Endodermal cell (in vitro differentiated cells): Measurements from ENCODE around the gene CLOCK. TPM values are rescaled to one million over a fixed set of nuclear protein-coding genes. Genes with fewer than 3 reads are reported as not detected.

ENCODE experiments used
- DNase-seq: peaks from one replicate; pipeline ENCODE4 v3.0.0-alpha.2; 2017
- H3K27ac ChIP-seq: 2 replicates; pipeline ENCODE4 v1.5.1; 2013; ENCODE audit warnings: mild to moderate bottlenecking, low read depth, low read length, moderate library complexity
- H3K27me3 ChIP-seq: 2 replicates; pipeline ENCODE4 v1.6.1; 2013; ENCODE audit warnings: mild to moderate bottlenecking, low read length, moderate library complexity; ENCODE audit not compliant: insufficient read depth, control insufficient read depth, poor library complexity, severe bottlenecking
- H3K36me3 ChIP-seq: 2 replicates; pipeline ENCODE4 v1.7.0; 2013; ENCODE audit warnings: mild to moderate bottlenecking, low read length, moderate library complexity; ENCODE audit not compliant: control insufficient read depth, insufficient read depth
- H3K4me1 ChIP-seq: one replicate; pipeline ENCODE4 v1.7.0; 2013; ENCODE audit warnings: low read length; ENCODE audit not compliant: control insufficient read depth, insufficient read depth
- H3K4me3 ChIP-seq: 2 replicates; pipeline ENCODE4 v1.5.1; 2013; ENCODE audit warnings: mild to moderate bottlenecking, low read length, moderate library complexity
- H3K9ac ChIP-seq: 2 replicates; pipeline ENCODE4 v1.6.1; 2013; ENCODE audit warnings: mild to moderate bottlenecking, low read length, moderate library complexity; ENCODE audit not compliant: poor library complexity, severe bottlenecking; ENCODE audit errors: extremely low read depth
- H3K9me3 ChIP-seq: 2 replicates; pipeline ENCODE4 v1.6.1; 2013; ENCODE audit warnings: mild to moderate bottlenecking, low read length, moderate library complexity; ENCODE audit not compliant: control insufficient read depth
- H3K27ac Mint-ChIP-seq: 2 replicates; pipeline ENCODE4 v1.8.0; 2020; ENCODE audit warnings: mixed read lengths
- H3K27me3 Mint-ChIP-seq: 2 replicates; pipeline ENCODE4 v1.8.0; 2021; ENCODE audit warnings: mild to moderate bottlenecking, mixed read lengths; ENCODE audit not compliant: insufficient read depth
- H3K36me3 Mint-ChIP-seq: 2 replicates; pipeline ENCODE4 v1.8.0; 2020; ENCODE audit warnings: low read depth, mixed read lengths
- H3K4me1 Mint-ChIP-seq: 2 replicates; pipeline ENCODE4 v1.8.0; 2020; ENCODE audit warnings: mixed read lengths
- H3K4me3 Mint-ChIP-seq: 2 replicates; pipeline ENCODE4 v1.8.0; 2020; ENCODE audit warnings: mild to moderate bottlenecking, moderate library complexity, mixed read lengths
- H3K9me3 Mint-ChIP-seq: 2 replicates; pipeline ENCODE4 v1.8.0; 2020; ENCODE audit warnings: mild to moderate bottlenecking, mixed read lengths
- WGBS, 2 experiments: methylation state at CpG; one replicate each; pipeline versions ENCODE4 v1.1.5 to v1.1.7; 2013; ENCODE audit warnings: missing lambda C conversion rate in 2 of 2, mixed read lengths in 1 of 2; ENCODE audit not compliant: insufficient coverage in 1 of 2, insufficient read length in 1 of 2; 5-methylcytosine and 5-hydroxymethylcytosine counted together
- total RNA-seq, 2 donors: library from RNA; stranded (reverse); fragmentation: NEBNext Ultra II Directional in 1 of 2; extraction: Animal tissue kit (Norgen Biotek cat#: 25700) in 1 of 2; gene quantifications; 2 replicates in 1 of 2; 3 replicates in 1 of 2; pipeline ENCODE4 v1.2.1, GENCODE V29; 2021
- TF ChIP-seq, protein P1 (sequence below): fragments of 200-600 bp; sonication (generic); conservative IDR thresholded peaks from 2 replicates; pipeline ENCODE4 v1.5.0; 2021; ENCODE audit warnings: antibody characterized with exemption, mild to moderate bottlenecking

Gene CLOCK
- total RNA-seq, 2 donors from 2014 or later = 22.9 to 25.1 TPM

GRCh38 chr4:55518442-55518841 lies 28.3 kb downstream of the CLOCK start:
- peaks cover 18% of the 10 kb centered on the region for H3K9me3 Mint-ChIP-seq
- no peaks in the 10 kb centered on the region for H3K27me3 Mint-ChIP-seq
- peaks cover 10% of the 10 kb centered on the region for H3K4me1 Mint-ChIP-seq
- Histone ChIP-seq H3K36me3 (no peaks in the 10 kb centered on the region), H3K27me3 (no peaks in the 10 kb centered on the region), H3K9ac (no peak overlapping the region), H3K9me3 (peaks cover 19% of the 10 kb centered on the region), H3K4me1 (no peaks in the 10 kb centered on the region), H3K27ac (no peak overlapping the region), H3K4me3 (no peak overlapping the region)
- H3K4me3 Mint-ChIP-seq = no peak overlapping the region
- H3K27ac Mint-ChIP-seq = no peak overlapping the region
- no peak for DNase-seq
- TF ChIP-seq, protein P1, sequence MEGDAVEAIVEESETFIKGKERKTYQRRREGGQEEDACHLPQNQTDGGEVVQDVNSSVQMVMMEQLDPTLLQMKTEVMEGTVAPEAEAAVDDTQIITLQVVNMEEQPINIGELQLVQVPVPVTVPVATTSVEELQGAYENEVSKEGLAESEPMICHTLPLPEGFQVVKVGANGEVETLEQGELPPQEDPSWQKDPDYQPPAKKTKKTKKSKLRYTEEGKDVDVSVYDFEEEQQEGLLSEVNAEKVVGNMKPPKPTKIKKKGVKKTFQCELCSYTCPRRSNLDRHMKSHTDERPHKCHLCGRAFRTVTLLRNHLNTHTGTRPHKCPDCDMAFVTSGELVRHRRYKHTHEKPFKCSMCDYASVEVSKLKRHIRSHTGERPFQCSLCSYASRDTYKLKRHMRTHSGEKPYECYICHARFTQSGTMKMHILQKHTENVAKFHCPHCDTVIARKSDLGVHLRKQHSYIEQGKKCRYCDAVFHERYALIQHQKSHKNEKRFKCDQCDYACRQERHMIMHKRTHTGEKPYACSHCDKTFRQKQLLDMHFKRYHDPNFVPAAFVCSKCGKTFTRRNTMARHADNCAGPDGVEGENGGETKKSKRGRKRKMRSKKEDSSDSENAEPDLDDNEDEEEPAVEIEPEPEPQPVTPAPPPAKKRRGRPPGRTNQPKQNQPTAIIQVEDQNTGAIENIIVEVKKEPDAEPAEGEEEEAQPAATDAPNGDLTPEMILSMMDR = no peak
- peaks cover 18% of the 10 kb centered on the region for H3K36me3 Mint-ChIP-seq

DNA sequence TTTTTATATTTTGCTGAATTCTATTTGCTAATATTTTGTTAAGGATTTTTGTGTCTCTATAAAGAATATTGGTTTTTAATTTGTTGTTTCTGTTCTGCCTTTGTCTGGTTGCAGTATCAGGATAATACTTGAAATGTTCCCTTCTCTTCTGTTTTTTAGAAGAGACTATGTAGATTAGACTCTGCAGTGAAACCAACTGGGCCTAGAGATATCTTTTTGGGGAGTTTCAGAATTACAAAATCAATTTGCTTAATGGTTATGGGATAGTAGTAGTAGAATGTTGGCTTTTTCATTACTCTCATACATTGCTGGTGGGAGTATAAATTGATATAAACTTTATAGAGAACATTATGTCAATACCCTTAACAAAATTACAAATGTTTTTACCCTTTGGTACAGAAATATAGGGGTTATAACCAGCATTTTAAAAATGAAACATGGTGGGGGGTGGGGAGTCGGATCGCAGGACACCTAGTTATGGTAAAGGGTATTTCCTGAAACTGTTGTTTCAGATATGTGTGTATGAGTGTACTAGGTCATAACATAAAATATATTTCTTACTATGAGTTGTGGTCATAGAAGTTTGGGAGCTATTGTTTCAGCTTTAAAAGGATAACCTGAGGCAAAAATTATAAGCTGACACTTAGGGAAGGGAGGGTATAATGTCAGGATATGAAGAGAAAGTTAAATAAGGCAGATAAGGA lies 29.0 kb downstream of the CLOCK start:
- 100% methylated on average over 2 of the region's 2 CpGs; no CpG with 5 or more reads in 1 of the 2 experiments for WGBS, 2 experiments
- H3K4me3 Mint-ChIP-seq = no peak overlapping the region

GRCh38 chr4:55512922-55513571 lies 33.7 kb downstream of the CLOCK start:
- TF ChIP-seq, protein P1 = no peak
- Histone ChIP-seq H3K4me1 (no peaks in the 10 kb centered on the region), H3K27ac (no peak overlapping the region), H3K9ac (no peak overlapping the region), H3K9me3 (peaks cover 11% of the 10 kb centered on the region), H3K36me3 (peaks cover 7% of the 10 kb centered on the region), H3K4me3 (no peak overlapping the region), H3K27me3 (no peaks in the 10 kb centered on the region)
- 83 to 94% methylated on average over 1 of the region's 1 CpG for WGBS, 2 experiments
- peaks cover 8% of the 10 kb centered on the region for H3K4me1 Mint-ChIP-seq
- no peak overlapping the region for H3K4me3 Mint-ChIP-seq
- no peak for DNase-seq
- H3K27ac Mint-ChIP-seq = no peak overlapping the region
- peaks cover 6% of the 10 kb centered on the region for H3K9me3 Mint-ChIP-seq
- no peaks in the 10 kb centered on the region for H3K27me3 Mint-ChIP-seq
- H3K36me3 Mint-ChIP-seq = peaks cover 17% of the 10 kb centered on the region

More for the DNA sequence above, 29.0 kb downstream of the CLOCK start:
- Histone ChIP-seq H3K27me3 (no peaks in the 10 kb centered on the region), H3K4me3 (no peak overlapping the region), H3K27ac (no peak overlapping the region), H3K4me1 (no peaks in the 10 kb centered on the region), H3K9me3 (peaks cover 23% of the 10 kb centered on the region), H3K9ac (no peak overlapping the region), H3K36me3 (no peaks in the 10 kb centered on the region)
- DNase-seq = no peak
- Mint-ChIP-seq H3K9me3 (peaks cover 18% of the 10 kb centered on the region), H3K36me3 (peaks cover 17% of the 10 kb centered on the region), H3K27me3 (no peaks in the 10 kb centered on the region), H3K27ac (no peak overlapping the region), H3K4me1 (peaks cover 10% of the 10 kb centered on the region)
- TF ChIP-seq, protein P1 = no peak
